ENCODE measurements around the gene TSR3.

GRCh38 chr16:1389762-1390161, 38.1 kb upstream of the TSR3 start:
- TF ChIP-seq TAF1 (IDR thresholded peaks at IDR 0.05; ENCODE audit: borderline replicate concordance, insufficient read depth, low read length) (no peak), POLR2AphosphoS5 (IDR thresholded peaks at IDR 0.05; ENCODE audit: low read depth, low read length) (no peak)
